GM10248 (cell line): ENCODE results near the gene GMPR.
A peak's percentile ranks its signal among the peaks of the same experiment; 100 is the strongest.

Source experiments
- CTCF ChIA-PET: fragments of 300-600 bp; sonication (Branson Sonifier 250); formaldehyde crosslinking; extraction: SDS; loops from one replicate; lab custom pipeline; 2021; ENCODE audit warnings: antibody characterized with exemption; lab: Yijun Ruan, JAX
- POLR2A ChIA-PET: fragments of 350-650 bp; sonication (Branson Sonifier 250); formaldehyde crosslinking; extraction: SDS; loops from one replicate; lab custom pipeline; 2020; ENCODE audit warnings: antibody characterized with exemption; lab: Yijun Ruan, JAX
- DNase-seq: peaks from one replicate; pipeline ENCODE4 v3.0.0; 2012; ENCODE audit errors: extremely low spot score
- CTCF ChIP-seq: IDR thresholded peaks from 2 replicates; pipeline ENCODE4 v1.5.1; 2012; ENCODE audit warnings: mild to moderate bottlenecking, low read depth; ENCODE audit errors: extremely low read depth, missing control alignments, control extremely low read depth

The GMPR gene

DNA sequence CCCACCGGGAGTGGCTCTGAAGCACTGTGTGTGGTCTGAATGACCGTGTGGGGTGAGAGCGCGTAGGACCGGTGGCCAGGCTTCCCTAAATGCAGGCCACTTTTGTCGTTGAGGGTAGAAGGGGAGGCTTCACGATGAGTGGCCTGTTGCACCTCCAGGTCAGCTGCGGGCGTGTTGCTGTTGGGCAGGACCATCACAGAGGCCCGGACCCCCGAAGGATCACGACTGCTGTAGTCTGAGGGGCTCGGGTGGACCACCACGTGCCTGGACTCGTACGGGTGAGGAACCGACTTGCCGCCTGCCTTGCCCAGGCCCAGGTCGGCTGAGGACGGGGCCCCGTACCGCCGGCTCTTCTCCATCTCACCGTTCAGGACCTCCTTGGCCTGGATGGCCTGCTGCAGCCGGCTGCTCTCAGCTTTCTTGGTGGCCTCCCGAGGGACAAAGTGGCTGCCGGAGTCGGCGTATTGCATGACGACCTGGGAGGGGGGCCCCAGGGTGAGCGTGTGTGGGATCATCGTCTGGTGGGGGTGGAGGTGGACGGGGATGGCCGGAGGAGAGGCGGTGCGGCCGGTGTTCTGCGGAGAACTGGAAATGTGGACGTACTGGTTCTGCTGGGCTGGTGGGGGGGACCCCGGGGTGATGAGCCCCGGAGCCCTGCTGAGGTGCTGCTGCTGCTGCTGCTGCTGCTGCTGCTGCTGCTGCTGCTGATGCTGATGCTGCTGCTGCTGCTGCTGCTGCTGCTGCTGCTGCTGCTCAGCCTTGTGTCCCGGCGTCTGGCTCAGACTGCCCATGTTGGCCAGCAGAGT is 88.8 kb downstream of the GMPR start:
- no peak for DNase-seq
- CTCF ChIA-PET: interaction anchor here (1.1 kb wide), 1 partner anchor 186 kb away, joined by 3 read pairs; no protein-coding TSS in a partner anchor
- no peak for TF ChIP-seq CTCF
- POLR2A ChIA-PET: no interaction called here

- DNase-seq: no peak
- ChIA-PET CTCF (interaction anchor here (1.1 to 2.0 kb wide), 2 partner anchors 42 to 186 kb away, joined by 3 to 10 read pairs; no protein-coding TSS in a partner anchor), POLR2A (no interaction called here)
- TF ChIP-seq CTCF: no peak
Observed at GRCh38 chr6:16327777-16328325, 89.5 kb downstream of the GMPR start.

- TF ChIP-seq CTCF: no peak
- CTCF ChIA-PET: interaction anchor here (0.9 to 4.6 kb wide), 4 partner anchors 11 to 429 kb away, joined by 3 to 48 read pairs (median 6); no protein-coding TSS in a partner anchor
- POLR2A ChIA-PET: no interaction called here
- no peak for DNase-seq
Observed at GRCh38 chr6:16329233-16329632, 90.8 kb downstream of the GMPR start.

- CTCF ChIA-PET: interaction anchor here (0.6 to 5.8 kb wide), 50 partner anchors 8 to 626 kb away, joined by 3 to 62 read pairs (median 6); partner anchors contain the start of gene ATXN1
- POLR2A ChIA-PET: no interaction called here
- DNase-seq: peak; percentile 67
- peak; percentile 85 for TF ChIP-seq CTCF
Observed at GRCh38 chr6:16331384-16332174, 93.2 kb downstream of the GMPR start.

DNA sequence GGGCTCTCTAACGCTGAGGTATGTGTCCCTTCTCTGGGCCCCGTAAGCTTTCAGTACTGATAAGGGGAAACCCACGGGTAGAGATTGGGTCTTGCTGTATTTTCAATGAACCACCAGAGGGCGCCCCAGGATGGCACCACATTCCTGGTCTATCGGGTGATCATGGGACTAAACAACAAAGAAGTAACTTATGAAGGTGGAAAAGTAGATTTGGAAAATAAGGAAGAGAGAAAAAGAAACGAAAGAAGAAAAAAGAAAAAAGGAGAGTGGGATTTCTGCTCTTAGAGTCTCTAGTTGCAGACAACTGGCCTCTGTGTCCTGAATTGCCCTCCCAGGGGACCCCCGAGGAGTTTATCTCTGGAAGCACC is 93.8 kb downstream of the GMPR start:
- ChIA-PET CTCF (interaction anchor here (0.6 to 5.8 kb wide), 50 partner anchors 8 to 625 kb away, joined by 3 to 62 read pairs (median 6); partner anchors contain the start of gene ATXN1), POLR2A (no interaction called here)
- peak; percentile 76 for TF ChIP-seq CTCF
- DNase-seq: peak; percentile 80

GRCh38 chr6:16333580-16333979 is 95.2 kb downstream of the GMPR start:
- TF ChIP-seq CTCF: no peak
- CTCF ChIA-PET: interaction anchor here (1.1 to 5.8 kb wide), 18 partner anchors 10 to 437 kb away, joined by 3 to 62 read pairs (median 13); partner anchors contain the start of gene ATXN1
- DNase-seq: no peak
- POLR2A ChIA-PET: no interaction called here
